Stimulated activated effector memory CD8-positive, alpha-beta T cell treated with anti-CD3 and anti-CD28 coated beads, Interleukin-12 subunit alpha, Interleukin-12 subunit beta, amount 100 ng/mL, for 72 hours (primary cell): ENCODE measurements around the gene CRYGS.

Experiments used
- ATAC-seq: fragments of 150-1000 bp; cut with Tn5 transposase; 2 replicates; pipeline ENCODE4 v1.10.0; 2021
- DNase-seq, 2 donors: peaks; one replicate each; pipeline ENCODE4 v3.0.0; 2021 to 2022; ENCODE audit warnings: low spot score in 2 of 2
- H3K27ac Mint-ChIP-seq: one replicate; pipeline ENCODE4 v1.8.0; 2022; ENCODE audit warnings: mild to moderate bottlenecking, mixed read lengths
- H3K36me3 Mint-ChIP-seq: one replicate; pipeline ENCODE4 v1.8.0; 2022; ENCODE audit warnings: mild to moderate bottlenecking, mixed read lengths
- H3K4me1 Mint-ChIP-seq: one replicate; pipeline ENCODE4 v1.8.0; 2022; ENCODE audit warnings: mixed read lengths
- H3K4me3 Mint-ChIP-seq: one replicate; pipeline ENCODE4 v1.8.0; 2022; ENCODE audit warnings: mild to moderate bottlenecking, mixed read lengths
- H3K9me3 Mint-ChIP-seq: one replicate; pipeline ENCODE4 v1.8.0; 2022; ENCODE audit warnings: mixed read lengths

CRYGS gene

GRCh38 chr3:186497608-186498007 is 46.6 kb downstream of the CRYGS start:
- ATAC-seq (no peak), DNase-seq (peak in 1 of 2 donors; percentile 41)
- Mint-ChIP-seq H3K27ac (no peak overlapping the region), H3K9me3 (no peaks in the 10 kb centered on the region), H3K4me3 (no peak overlapping the region), H3K4me1 (peaks cover 8% of the 10 kb centered on the region), H3K36me3 (no peaks in the 10 kb centered on the region)

- DNase-seq (no peak), ATAC-seq (no peak)
- Mint-ChIP-seq H3K4me3 (no peak overlapping the region), H3K27ac (no peak overlapping the region), H3K9me3 (no peaks in the 10 kb centered on the region), H3K36me3 (no peaks in the 10 kb centered on the region), H3K4me1 (peaks cover 5% of the 10 kb centered on the region)
Observed at GRCh38 chr3:186496635-186497034, 47.5 kb downstream of the CRYGS start.

- H3K36me3 Mint-ChIP-seq = no peaks in the 10 kb centered on the region
- H3K4me3 Mint-ChIP-seq = no peak overlapping the region
- ATAC-seq = no peak
- DNase-seq = no peak
- H3K4me1 Mint-ChIP-seq = peaks cover 5% of the 10 kb centered on the region
- H3K9me3 Mint-ChIP-seq = no peaks in the 10 kb centered on the region
- no peak overlapping the region for H3K27ac Mint-ChIP-seq
Observed at GRCh38 chr3:186496016-186496415, 48.2 kb downstream of the CRYGS start.

GRCh38 chr3:186493525-186494255 is 50.5 kb downstream of the CRYGS start:
- no peaks in the 10 kb centered on the region for H3K9me3 Mint-ChIP-seq
- H3K36me3 Mint-ChIP-seq = no peaks in the 10 kb centered on the region
- H3K27ac Mint-ChIP-seq = no peak overlapping the region
- peaks cover 5% of the 10 kb centered on the region for H3K4me1 Mint-ChIP-seq
- ATAC-seq (no peak), DNase-seq (no peak)
- H3K4me3 Mint-ChIP-seq = no peak overlapping the region

- no peak overlapping the region for H3K27ac Mint-ChIP-seq
- H3K4me1 Mint-ChIP-seq = peaks cover 5% of the 10 kb centered on the region
- no peaks in the 10 kb centered on the region for H3K36me3 Mint-ChIP-seq
- DNase-seq = no peak
- no peak overlapping the region for H3K4me3 Mint-ChIP-seq
- no peaks in the 10 kb centered on the region for H3K9me3 Mint-ChIP-seq
- no peak for ATAC-seq
Observed at GRCh38 chr3:186492385-186492984, 51.7 kb downstream of the CRYGS start.

- H3K9me3 Mint-ChIP-seq = no peaks in the 10 kb centered on the region
- ATAC-seq = no peak
- no peaks in the 10 kb centered on the region for H3K36me3 Mint-ChIP-seq
- H3K27ac Mint-ChIP-seq = no peak overlapping the region
- DNase-seq = no peak
- H3K4me3 Mint-ChIP-seq = no peak overlapping the region
- H3K4me1 Mint-ChIP-seq = peaks cover 5% of the 10 kb centered on the region
Observed at GRCh38 chr3:186489507-186489906, 54.7 kb downstream of the CRYGS start.
